ENCODE measurements around the gene APLF. TPM values are rescaled to one million over a fixed set of nuclear protein-coding genes. Genes with fewer than 3 reads are reported as not detected.

The APLF gene
- total and polyA plus RNA-seq, 2 experiments from 2014 or later = 3.0 to 3.7 TPM

DNA sequence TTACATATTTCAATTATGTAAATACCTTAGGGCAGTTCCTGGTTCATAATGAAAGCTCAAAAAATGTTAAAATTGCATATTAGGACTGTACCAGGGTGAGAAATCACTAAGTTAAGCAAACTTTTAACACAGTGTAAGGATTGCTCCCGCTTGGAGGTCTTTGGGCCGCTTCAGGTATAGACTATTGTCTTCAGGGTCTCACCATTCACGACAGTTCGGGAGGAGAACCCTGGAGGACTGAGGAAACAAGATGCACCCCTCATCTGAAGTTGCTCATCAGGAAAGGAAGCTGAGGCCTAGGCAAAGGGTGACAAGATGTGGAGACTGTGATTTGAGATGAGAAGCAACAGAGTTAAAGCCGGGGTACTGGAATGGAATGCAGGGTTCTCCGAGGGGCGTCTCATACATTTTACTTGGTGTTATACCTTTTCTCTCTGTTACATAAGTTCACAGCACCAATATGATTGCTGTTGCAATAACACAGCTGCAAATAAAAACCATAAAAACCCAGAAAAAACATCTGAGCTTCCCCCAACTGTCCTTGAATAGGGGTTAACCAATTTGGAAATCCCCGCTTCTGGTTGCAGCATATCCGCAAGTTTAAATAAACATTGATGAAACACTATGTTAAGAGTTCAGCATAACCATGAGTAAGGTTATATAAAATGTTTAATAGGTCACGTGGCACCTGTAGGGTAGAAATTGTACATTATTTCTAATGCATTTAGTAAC is 40.4 kb upstream of the APLF start:
- Histone ChIP-seq H3K27me3 (ENCODE audit: insufficient read depth) (no peaks in the 10 kb centered on the region), H3K36me3 (ENCODE audit: insufficient read depth) (no peaks in the 10 kb centered on the region), H2AFZ (no peak overlapping the region), H4K20me1 (replicated peaks; ENCODE audit: insufficient read depth) (no peaks in the 10 kb centered on the region), H3K79me2 (replicated peaks; ENCODE audit: insufficient read depth) (no peaks in the 10 kb centered on the region), H3F3A (replicated peaks; ENCODE audit: low read depth) (no peaks in the 10 kb centered on the region), H3K4me3 (no peak overlapping the region), H3K4me1 (ENCODE audit: insufficient read depth) (no peaks in the 10 kb centered on the region), H3K9me2 (ENCODE audit: insufficient read depth) (peaks cover 9% of the 10 kb centered on the region), H3K4me2 (no peak overlapping the region), H3K27ac (ENCODE audit: low read depth) (no peak overlapping the region)
- 0 out of 3 replicates have a peak, but pooled peaks cover 4% of the 10 kb centered on the region for H3K4me1 Mint-ChIP-seq
- no peak for ATAC-seq
- DNase-seq (ENCODE audit: low spot score) = no peak
- no peaks in the 10 kb centered on the region for H3K36me3 Mint-ChIP-seq (ENCODE audit: low read depth)
- H3K27me3 Mint-ChIP-seq (ENCODE audit: insufficient read depth, low read depth, poor library complexity) = peaks cover 2% of the 10 kb centered on the region
- H3K9me3 Mint-ChIP-seq = 0 out of 3 replicates have a peak, but pooled peaks cover under 1% of the 10 kb centered on the region
- H3K27ac Mint-ChIP-seq = no peak overlapping the region
- TF ChIP-seq EZH2 (IDR thresholded peaks at IDR 0.05; ENCODE audit: low read depth, unreplicated experiment) = no peak
- TF ChIP-seq, protein P1, sequence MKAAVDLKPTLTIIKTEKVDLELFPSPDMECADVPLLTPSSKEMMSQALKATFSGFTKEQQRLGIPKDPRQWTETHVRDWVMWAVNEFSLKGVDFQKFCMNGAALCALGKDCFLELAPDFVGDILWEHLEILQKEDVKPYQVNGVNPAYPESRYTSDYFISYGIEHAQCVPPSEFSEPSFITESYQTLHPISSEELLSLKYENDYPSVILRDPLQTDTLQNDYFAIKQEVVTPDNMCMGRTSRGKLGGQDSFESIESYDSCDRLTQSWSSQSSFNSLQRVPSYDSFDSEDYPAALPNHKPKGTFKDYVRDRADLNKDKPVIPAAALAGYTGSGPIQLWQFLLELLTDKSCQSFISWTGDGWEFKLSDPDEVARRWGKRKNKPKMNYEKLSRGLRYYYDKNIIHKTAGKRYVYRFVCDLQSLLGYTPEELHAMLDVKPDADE (IDR thresholded peaks at IDR 0.05) = no peak
- no peak for TF ChIP-seq POLR2AphosphoS5 (IDR thresholded peaks at IDR 0.05; ENCODE audit: low read depth)
- TF ChIP-seq CREB1 (CRISPR knock-in tag; IDR thresholded peaks at IDR 0.05; ENCODE audit: low read depth) = no peak
- no peak for TF ChIP-seq REST (IDR thresholded peaks at IDR 0.05; ENCODE audit: unreplicated experiment)
- TF ChIP-seq ZNF331 (CRISPR knock-in tag; IDR thresholded peaks at IDR 0.05; ENCODE audit: low read depth) = no peak
- TF ChIP-seq ZNF114 (CRISPR knock-in tag; IDR thresholded peaks at IDR 0.05) = no peak
- no peak for TF ChIP-seq EZH2phosphoT487 (IDR thresholded peaks at IDR 0.05; ENCODE audit: unreplicated experiment)
- no peak for TF ChIP-seq JUNB (IDR thresholded peaks at IDR 0.05; ENCODE audit: unreplicated experiment)
- TF ChIP-seq CTCF (conservative IDR thresholded peaks at IDR 0.05; ENCODE audit: low read depth in 2 of 2) = no peak
- TF ChIP-seq NANOG (IDR thresholded peaks at IDR 0.05; ENCODE audit: borderline replicate concordance) = no peak
- TF ChIP-seq, protein P2, sequence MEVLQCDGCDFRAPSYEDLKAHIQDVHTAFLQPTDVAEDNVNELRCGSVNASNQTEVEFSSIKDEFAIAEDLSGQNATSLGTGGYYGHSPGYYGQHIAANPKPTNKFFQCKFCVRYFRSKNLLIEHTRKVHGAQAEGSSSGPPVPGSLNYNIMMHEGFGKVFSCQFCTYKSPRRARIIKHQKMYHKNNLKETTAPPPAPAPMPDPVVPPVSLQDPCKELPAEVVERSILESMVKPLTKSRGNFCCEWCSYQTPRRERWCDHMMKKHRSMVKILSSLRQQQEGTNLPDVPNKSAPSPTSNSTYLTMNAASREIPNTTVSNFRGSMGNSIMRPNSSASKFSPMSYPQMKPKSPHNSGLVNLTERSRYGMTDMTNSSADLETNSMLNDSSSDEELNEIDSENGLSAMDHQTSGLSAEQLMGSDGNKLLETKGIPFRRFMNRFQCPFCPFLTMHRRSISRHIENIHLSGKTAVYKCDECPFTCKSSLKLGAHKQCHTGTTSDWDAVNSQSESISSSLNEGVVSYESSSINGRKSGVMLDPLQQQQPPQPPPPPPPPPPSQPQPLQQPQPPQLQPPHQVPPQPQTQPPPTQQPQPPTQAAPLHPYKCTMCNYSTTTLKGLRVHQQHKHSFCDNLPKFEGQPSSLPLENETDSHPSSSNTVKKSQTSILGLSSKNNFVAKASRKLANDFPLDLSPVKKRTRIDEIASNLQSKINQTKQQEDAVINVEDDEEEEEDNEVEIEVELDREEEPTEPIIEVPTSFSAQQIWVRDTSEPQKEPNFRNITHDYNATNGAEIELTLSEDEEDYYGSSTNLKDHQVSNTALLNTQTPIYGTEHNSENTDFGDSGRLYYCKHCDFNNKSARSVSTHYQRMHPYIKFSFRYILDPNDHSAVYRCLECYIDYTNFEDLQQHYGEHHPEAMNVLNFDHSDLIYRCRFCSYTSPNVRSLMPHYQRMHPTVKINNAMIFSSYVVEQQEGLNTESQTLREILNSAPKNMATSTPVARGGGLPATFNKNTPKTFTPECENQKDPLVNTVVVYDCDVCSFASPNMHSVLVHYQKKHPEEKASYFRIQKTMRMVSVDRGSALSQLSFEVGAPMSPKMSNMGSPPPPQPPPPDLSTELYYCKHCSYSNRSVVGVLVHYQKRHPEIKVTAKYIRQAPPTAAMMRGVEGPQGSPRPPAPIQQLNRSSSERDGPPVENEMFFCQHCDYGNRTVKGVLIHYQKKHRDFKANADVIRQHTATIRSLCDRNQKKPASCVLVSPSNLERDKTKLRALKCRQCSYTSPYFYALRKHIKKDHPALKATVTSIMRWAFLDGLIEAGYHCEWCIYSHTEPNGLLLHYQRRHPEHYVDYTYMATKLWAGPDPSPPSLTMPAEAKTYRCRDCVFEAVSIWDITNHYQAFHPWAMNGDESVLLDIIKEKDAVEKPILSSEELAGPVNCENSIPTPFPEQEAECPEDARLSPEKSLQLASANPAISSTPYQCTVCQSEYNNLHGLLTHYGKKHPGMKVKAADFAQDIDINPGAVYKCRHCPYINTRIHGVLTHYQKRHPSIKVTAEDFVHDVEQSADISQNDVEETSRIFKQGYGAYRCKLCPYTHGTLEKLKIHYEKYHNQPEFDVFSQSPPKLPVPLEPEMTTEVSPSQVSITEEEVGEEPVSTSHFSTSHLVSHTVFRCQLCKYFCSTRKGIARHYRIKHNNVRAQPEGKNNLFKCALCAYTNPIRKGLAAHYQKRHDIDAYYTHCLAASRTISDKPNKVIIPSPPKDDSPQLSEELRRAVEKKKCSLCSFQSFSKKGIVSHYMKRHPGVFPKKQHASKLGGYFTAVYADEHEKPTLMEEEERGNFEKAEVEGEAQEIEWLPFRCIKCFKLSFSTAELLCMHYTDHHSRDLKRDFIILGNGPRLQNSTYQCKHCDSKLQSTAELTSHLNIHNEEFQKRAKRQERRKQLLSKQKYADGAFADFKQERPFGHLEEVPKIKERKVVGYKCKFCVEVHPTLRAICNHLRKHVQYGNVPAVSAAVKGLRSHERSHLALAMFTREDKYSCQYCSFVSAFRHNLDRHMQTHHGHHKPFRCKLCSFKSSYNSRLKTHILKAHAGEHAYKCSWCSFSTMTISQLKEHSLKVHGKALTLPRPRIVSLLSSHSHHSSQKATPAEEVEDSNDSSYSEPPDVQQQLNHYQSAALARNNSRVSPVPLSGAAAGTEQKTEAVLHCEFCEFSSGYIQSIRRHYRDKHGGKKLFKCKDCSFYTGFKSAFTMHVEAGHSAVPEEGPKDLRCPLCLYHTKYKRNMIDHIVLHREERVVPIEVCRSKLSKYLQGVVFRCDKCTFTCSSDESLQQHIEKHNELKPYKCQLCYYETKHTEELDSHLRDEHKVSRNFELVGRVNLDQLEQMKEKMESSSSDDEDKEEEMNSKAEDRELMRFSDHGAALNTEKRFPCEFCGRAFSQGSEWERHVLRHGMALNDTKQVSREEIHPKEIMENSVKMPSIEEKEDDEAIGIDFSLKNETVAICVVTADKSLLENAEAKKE (CRISPR knock-in tag; IDR thresholded peaks at IDR 0.05) = no peak
- TF ChIP-seq STAT1 (IDR thresholded peaks at IDR 0.05; ENCODE audit: unreplicated experiment) = no peak
- no peak overlapping the region for H3K4me3 Mint-ChIP-seq
